HEK293 (cell line): ENCODE results near the gene PLS3.

Experiments used
- CTCF ChIA-PET: fragments of 350-600 bp; formaldehyde crosslinking; extraction: SDS; loops from one replicate; lab custom pipeline; 2021; ENCODE audit warnings: antibody characterized with exemption; lab: Yijun Ruan, JAX
- POLR2A ChIA-PET: fragments of 300-600 bp; formaldehyde crosslinking; extraction: SDS; loops from one replicate; lab custom pipeline; 2020; ENCODE audit warnings: antibody characterized with exemption, inconsistent platforms; lab: Yijun Ruan, JAX
- H3K27ac ChIP-seq: fragments of 200-500 bp; sonication (Bioruptor generic); 2 replicates; pipeline ENCODE4 v1.5.1; 2014; ENCODE audit warnings: low read depth, low read length, control low read depth, inconsistent platforms; ENCODE audit errors: extremely low read depth
- H3K36me3 ChIP-seq, 2 experiments: fragments of 200-500 bp in 1 of 2; sonication (Bioruptor generic) in 1 of 2; 1 replicate in 1 of 2; 2 replicates in 1 of 2; pipeline ENCODE4 v1.5.1; 2014 to 2017; ENCODE audit warnings: inconsistent platforms in 2 of 2, low read length in 2 of 2; ENCODE audit not compliant: control insufficient read depth in 2 of 2, insufficient read depth in 1 of 2
- H3K4me1 ChIP-seq: fragments of 200-500 bp; sonication (Bioruptor generic); 2 replicates; pipeline ENCODE4 v1.5.1; 2014; ENCODE audit warnings: mild to moderate bottlenecking, low read length, inconsistent platforms; ENCODE audit not compliant: control insufficient read depth, insufficient read depth
- H3K4me3 ChIP-seq: 2 replicates; pipeline ENCODE4 v1.5.1; 2011; ENCODE audit warnings: low read depth, mild to moderate bottlenecking, control low read depth, low read length, moderate library complexity
- H3K9me3 ChIP-seq: fragments of 200-500 bp; sonication (Bioruptor generic); 2 replicates; pipeline ENCODE4 v1.5.1; 2014; ENCODE audit warnings: low read depth, low read length, inconsistent platforms; ENCODE audit not compliant: control insufficient read depth, insufficient read depth
- GLIS1 ChIP-seq: fragments of 450-650 bp; formaldehyde crosslinking; IDR thresholded peaks from 2 replicates; pipeline ENCODE4 v1.5.1; 2016; ENCODE audit warnings: missing biosample characterization, missing genetic modification characterization
- KLF7 ChIP-seq: fragments of 450-650 bp; formaldehyde crosslinking; IDR thresholded peaks from 2 replicates; pipeline ENCODE4 v1.5.1; 2016; ENCODE audit warnings: missing biosample characterization, missing genetic modification characterization, borderline replicate concordance
- RBAK ChIP-seq: fragments of 450-650 bp; formaldehyde crosslinking; IDR thresholded peaks from 2 replicates; pipeline ENCODE4 v1.5.1; 2016; ENCODE audit warnings: missing biosample characterization, missing genetic modification characterization
- REST ChIP-seq: fragments of 450-650 bp; formaldehyde crosslinking; IDR thresholded peaks from 2 replicates; pipeline ENCODE4 v1.5.1; 2016; ENCODE audit warnings: missing biosample characterization, missing genetic modification characterization
- ZBTB17 ChIP-seq: fragments of 450-650 bp; formaldehyde crosslinking; IDR thresholded peaks from 2 replicates; pipeline ENCODE4 v1.5.1; 2016; ENCODE audit warnings: missing biosample characterization, missing genetic modification characterization
- ZFP41 ChIP-seq: fragments of 450-650 bp; formaldehyde crosslinking; IDR thresholded peaks from 2 replicates; pipeline ENCODE4 v1.5.1; 2016; ENCODE audit warnings: missing biosample characterization, missing genetic modification characterization, borderline replicate concordance
- ZIC2 ChIP-seq: fragments of 450-650 bp; formaldehyde crosslinking; IDR thresholded peaks from 2 replicates; pipeline ENCODE4 v1.5.1; 2016; ENCODE audit warnings: missing biosample characterization, missing genetic modification characterization
- ZNF146 ChIP-seq: fragments of 450-650 bp; formaldehyde crosslinking; IDR thresholded peaks from 2 replicates; pipeline ENCODE4 v1.5.1; 2016; ENCODE audit warnings: missing biosample characterization, missing genetic modification characterization
- ZNF211 ChIP-seq: fragments of 450-650 bp; formaldehyde crosslinking; IDR thresholded peaks from 2 replicates; pipeline ENCODE4 v1.5.1; 2016; ENCODE audit warnings: low read depth, missing biosample characterization, missing genetic modification characterization
- ZNF223 ChIP-seq: fragments of 450-650 bp; formaldehyde crosslinking; IDR thresholded peaks from 2 replicates; pipeline ENCODE4 v1.5.1; 2016; ENCODE audit warnings: missing biosample characterization, missing genetic modification characterization
- ZNF311 ChIP-seq: fragments of 450-650 bp; formaldehyde crosslinking; IDR thresholded peaks from 2 replicates; pipeline ENCODE4 v1.5.1; 2017; ENCODE audit warnings: missing biosample characterization, missing genetic modification characterization, borderline replicate concordance
- ZNF354C ChIP-seq: fragments of 450-650 bp; formaldehyde crosslinking; IDR thresholded peaks from 2 replicates; pipeline ENCODE4 v1.5.1; 2016; ENCODE audit warnings: missing biosample characterization, missing genetic modification characterization, low read depth, borderline replicate concordance
- ZNF510 ChIP-seq: fragments of 450-650 bp; formaldehyde crosslinking; IDR thresholded peaks from 2 replicates; pipeline ENCODE4 v1.5.1; 2018; ENCODE audit warnings: mild to moderate bottlenecking, missing genetic modification characterization, missing biosample characterization; ENCODE audit not compliant: insufficient replicate concordance
- ZNF530 ChIP-seq: fragments of 450-650 bp; formaldehyde crosslinking; IDR thresholded peaks from 2 replicates; pipeline ENCODE4 v1.5.1; 2016; ENCODE audit warnings: low read depth, missing biosample characterization, missing genetic modification characterization
- ZNF580 ChIP-seq: fragments of 450-650 bp; formaldehyde crosslinking; IDR thresholded peaks from 2 replicates; pipeline ENCODE4 v1.5.1; 2016; ENCODE audit warnings: missing biosample characterization, missing genetic modification characterization
- ZNF791 ChIP-seq: fragments of 450-650 bp; formaldehyde crosslinking; IDR thresholded peaks from 2 replicates; pipeline ENCODE4 v1.5.1; 2016; ENCODE audit warnings: missing biosample characterization, missing genetic modification characterization
- ZSCAN23 ChIP-seq: fragments of 450-650 bp; formaldehyde crosslinking; IDR thresholded peaks from 2 replicates; pipeline ENCODE4 v1.5.1; 2016; ENCODE audit warnings: missing biosample characterization, missing genetic modification characterization
- TF ChIP-seq, protein P1 (sequence below): fragments of 450-650 bp; formaldehyde crosslinking; IDR thresholded peaks from 2 replicates; pipeline ENCODE4 v1.5.1; 2016; ENCODE audit warnings: missing biosample characterization, missing genetic modification characterization
- TF ChIP-seq, protein P2 (sequence below): fragments of 450-650 bp; formaldehyde crosslinking; IDR thresholded peaks from 2 replicates; pipeline ENCODE4 v1.5.1; 2016; ENCODE audit warnings: missing biosample characterization, missing genetic modification characterization
- TF ChIP-seq, protein P3 (sequence below): fragments of 450-650 bp; formaldehyde crosslinking; conservative IDR thresholded peaks from 2 replicates; pipeline ENCODE4 v1.5.1; 2016; ENCODE audit warnings: low read depth, missing biosample characterization, missing genetic modification characterization
- TF ChIP-seq, protein P4 (sequence below): fragments of 450-650 bp; formaldehyde crosslinking; IDR thresholded peaks from 2 replicates; pipeline ENCODE4 v1.5.1; 2016; ENCODE audit warnings: missing biosample characterization, missing genetic modification characterization
- TF ChIP-seq, protein P5 (sequence below): fragments of 450-650 bp; formaldehyde crosslinking; IDR thresholded peaks from 2 replicates; pipeline ENCODE4 v1.5.1; 2016; ENCODE audit warnings: missing biosample characterization, missing genetic modification characterization

Gene PLS3

DNA sequence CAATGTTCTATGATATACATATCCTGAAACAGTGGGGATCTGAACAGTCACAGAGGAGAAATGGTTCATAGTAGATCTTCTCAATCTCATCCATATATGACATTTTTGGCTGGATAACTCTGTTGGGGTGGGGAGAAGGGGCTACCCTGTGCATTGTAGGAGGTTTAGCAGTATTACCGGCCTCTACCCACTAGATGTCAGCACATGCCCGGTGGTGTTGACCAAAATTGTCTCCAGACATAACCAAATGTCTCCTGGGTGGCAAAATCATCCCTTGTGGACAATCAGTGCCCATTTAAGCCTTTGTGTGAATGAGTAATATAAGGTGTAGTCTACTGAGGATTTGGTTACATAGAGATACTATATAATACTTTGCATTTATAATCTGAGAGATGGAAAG lies 89.9 kb downstream of the PLS3 start:
- no peaks in the 10 kb centered on the region for H3K9me3 ChIP-seq
- no peak overlapping the region for H3K27ac ChIP-seq
- peaks cover 20 to 61% of the 10 kb centered on the region in 2 experiments for H3K36me3 ChIP-seq
- H3K4me3 ChIP-seq = no peak overlapping the region
- H3K4me1 ChIP-seq = no peaks in the 10 kb centered on the region
- ChIA-PET POLR2A (no interaction called here), CTCF (interaction anchor here (0.9 to 3.1 kb wide), 7 partner anchors 16 to 316 kb away, joined by 3 to 13 read pairs (median 4); no protein-coding TSS in a partner anchor)
- TF ChIP-seq GLIS1 (0 out of 2 replicates have a peak, but pooled peaks have one; percentile 44), ZFP41 (tag by site-specific recombination) (no peak), ZIC2 (tag by site-specific recombination) (no peak), ZNF530 (no peak), ZNF510 (no peak), ZNF211 (tag by site-specific recombination) (no peak), ZNF223 (tag by site-specific recombination) (no peak), REST (tag by site-specific recombination) (no peak), ZNF791 (no peak), ZSCAN23 (tag by site-specific recombination) (no peak), KLF7 (no peak), ZBTB17 (tag by site-specific recombination) (peak; percentile 52; the same call in 1 of the 2 replicates), ZNF146 (no peak), RBAK (tag by site-specific recombination) (no peak), ZNF580 (no peak), ZNF354C (no peak), ZNF311 (tag by site-specific recombination) (no peak)
- TF ChIP-seq, protein P1, sequence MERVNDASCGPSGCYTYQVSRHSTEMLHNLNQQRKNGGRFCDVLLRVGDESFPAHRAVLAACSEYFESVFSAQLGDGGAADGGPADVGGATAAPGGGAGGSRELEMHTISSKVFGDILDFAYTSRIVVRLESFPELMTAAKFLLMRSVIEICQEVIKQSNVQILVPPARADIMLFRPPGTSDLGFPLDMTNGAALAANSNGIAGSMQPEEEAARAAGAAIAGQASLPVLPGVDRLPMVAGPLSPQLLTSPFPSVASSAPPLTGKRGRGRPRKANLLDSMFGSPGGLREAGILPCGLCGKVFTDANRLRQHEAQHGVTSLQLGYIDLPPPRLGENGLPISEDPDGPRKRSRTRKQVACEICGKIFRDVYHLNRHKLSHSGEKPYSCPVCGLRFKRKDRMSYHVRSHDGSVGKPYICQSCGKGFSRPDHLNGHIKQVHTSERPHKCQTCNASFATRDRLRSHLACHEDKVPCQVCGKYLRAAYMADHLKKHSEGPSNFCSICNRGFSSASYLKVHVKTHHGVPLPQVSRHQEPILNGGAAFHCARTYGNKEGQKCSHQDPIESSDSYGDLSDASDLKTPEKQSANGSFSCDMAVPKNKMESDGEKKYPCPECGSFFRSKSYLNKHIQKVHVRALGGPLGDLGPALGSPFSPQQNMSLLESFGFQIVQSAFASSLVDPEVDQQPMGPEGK (tag by site-specific recombination) = peak; percentile 54; the same call in 1 of the 2 replicates
- TF ChIP-seq, protein P2, sequence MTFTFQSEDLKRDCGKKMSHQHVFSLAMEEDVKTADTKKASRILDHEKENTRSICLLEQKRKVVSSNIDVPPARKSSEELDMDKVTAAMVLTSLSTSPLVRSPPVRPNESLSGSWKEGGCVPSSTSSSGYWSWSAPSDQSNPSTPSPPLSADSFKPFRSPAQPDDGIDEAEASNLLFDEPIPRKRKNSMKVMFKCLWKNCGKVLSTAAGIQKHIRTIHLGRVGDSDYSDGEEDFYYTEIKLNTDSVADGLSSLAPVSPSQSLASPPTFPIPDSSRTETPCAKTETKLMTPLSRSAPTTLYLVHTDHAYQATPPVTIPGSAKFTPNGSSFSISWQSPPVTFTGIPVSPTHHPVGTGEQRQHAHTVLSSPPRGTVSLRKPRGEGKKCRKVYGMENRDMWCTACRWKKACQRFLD = no peak
- TF ChIP-seq, protein P3, sequence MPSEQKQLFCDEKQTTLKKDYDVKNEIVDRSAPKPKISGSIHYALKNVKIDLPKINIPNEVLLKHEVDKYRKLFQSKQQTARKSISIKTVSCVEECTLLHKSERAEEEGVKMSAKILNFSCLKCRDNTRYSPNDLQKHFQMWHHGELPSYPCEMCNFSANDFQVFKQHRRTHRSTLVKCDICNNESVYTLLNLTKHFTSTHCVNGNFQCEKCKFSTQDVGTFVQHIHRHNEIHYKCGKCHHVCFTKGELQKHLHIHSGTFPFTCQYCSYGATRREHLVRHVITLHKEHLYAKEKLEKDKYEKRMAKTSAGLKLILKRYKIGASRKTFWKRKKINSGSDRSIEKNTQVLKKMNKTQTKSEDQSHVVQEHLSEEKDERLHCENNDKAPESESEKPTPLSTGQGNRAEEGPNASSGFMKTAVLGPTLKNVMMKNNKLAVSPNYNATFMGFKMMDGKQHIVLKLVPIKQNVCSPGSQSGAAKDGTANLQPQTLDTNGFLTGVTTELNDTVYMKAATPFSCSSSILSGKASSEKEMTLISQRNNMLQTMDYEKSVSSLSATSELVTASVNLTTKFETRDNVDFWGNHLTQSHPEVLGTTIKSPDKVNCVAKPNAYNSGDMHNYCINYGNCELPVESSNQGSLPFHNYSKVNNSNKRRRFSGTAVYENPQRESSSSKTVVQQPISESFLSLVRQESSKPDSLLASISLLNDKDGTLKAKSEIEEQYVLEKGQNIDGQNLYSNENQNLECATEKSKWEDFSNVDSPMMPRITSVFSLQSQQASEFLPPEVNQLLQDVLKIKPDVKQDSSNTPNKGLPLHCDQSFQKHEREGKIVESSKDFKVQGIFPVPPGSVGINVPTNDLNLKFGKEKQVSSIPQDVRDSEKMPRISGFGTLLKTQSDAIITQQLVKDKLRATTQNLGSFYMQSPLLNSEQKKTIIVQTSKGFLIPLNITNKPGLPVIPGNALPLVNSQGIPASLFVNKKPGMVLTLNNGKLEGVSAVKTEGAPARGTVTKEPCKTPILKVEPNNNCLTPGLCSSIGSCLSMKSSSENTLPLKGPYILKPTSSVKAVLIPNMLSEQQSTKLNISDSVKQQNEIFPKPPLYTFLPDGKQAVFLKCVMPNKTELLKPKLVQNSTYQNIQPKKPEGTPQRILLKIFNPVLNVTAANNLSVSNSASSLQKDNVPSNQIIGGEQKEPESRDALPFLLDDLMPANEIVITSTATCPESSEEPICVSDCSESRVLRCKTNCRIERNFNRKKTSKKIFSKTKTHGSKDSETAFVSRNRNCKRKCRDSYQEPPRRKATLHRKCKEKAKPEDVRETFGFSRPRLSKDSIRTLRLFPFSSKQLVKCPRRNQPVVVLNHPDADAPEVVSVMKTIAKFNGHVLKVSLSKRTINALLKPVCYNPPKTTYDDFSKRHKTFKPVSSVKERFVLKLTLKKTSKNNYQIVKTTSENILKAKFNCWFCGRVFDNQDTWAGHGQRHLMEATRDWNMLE (tag by site-specific recombination) = no peak
- TF ChIP-seq, protein P4, sequence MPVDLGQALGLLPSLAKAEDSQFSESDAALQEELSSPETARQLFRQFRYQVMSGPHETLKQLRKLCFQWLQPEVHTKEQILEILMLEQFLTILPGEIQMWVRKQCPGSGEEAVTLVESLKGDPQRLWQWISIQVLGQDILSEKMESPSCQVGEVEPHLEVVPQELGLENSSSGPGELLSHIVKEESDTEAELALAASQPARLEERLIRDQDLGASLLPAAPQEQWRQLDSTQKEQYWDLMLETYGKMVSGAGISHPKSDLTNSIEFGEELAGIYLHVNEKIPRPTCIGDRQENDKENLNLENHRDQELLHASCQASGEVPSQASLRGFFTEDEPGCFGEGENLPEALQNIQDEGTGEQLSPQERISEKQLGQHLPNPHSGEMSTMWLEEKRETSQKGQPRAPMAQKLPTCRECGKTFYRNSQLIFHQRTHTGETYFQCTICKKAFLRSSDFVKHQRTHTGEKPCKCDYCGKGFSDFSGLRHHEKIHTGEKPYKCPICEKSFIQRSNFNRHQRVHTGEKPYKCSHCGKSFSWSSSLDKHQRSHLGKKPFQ (tag by site-specific recombination) = no peak
- TF ChIP-seq, protein P5, sequence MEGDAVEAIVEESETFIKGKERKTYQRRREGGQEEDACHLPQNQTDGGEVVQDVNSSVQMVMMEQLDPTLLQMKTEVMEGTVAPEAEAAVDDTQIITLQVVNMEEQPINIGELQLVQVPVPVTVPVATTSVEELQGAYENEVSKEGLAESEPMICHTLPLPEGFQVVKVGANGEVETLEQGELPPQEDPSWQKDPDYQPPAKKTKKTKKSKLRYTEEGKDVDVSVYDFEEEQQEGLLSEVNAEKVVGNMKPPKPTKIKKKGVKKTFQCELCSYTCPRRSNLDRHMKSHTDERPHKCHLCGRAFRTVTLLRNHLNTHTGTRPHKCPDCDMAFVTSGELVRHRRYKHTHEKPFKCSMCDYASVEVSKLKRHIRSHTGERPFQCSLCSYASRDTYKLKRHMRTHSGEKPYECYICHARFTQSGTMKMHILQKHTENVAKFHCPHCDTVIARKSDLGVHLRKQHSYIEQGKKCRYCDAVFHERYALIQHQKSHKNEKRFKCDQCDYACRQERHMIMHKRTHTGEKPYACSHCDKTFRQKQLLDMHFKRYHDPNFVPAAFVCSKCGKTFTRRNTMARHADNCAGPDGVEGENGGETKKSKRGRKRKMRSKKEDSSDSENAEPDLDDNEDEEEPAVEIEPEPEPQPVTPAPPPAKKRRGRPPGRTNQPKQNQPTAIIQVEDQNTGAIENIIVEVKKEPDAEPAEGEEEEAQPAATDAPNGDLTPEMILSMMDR (tag by site-specific recombination) = peak; percentile 70; the same call in 1 of the 2 replicates
